GM12878 (cell line): ENCODE measurements around the gene UROD. TPM values are rescaled to one million over a fixed set of nuclear protein-coding genes. Genes with fewer than 3 reads are reported as not detected.

ENCODE experiments used
- ATAC-seq: fragments of 200-7000 bp; cut with Tn5 transposase; 3 replicates; pipeline ENCODE4 v1.9.1; 2020; ENCODE audit warnings: mild to moderate bottlenecking, moderate library complexity
- BruUV-seq: library from RNA; stranded (reverse); fragments of 400-500 nt; replicated peaks from 2 replicates; lab custom pipeline; 2021; lab: Mats Ljungman, UMichigan
- CTCF ChIA-PET: fragments of 300-600 bp; sonication (Branson Sonifier 250); formaldehyde crosslinking; extraction: SDS; loops from one replicate; lab custom pipeline; 2021; ENCODE audit warnings: inconsistent platforms; lab: Yijun Ruan, JAX
- POLR2A ChIA-PET: fragments of 350-600 bp; formaldehyde crosslinking; extraction: SDS; loops from one replicate; lab custom pipeline; 2021; ENCODE audit warnings: inconsistent platforms; lab: Charles Lee
- RAD21 ChIA-PET: fragments of 300-600 bp; sonication (Branson Sonifier 250); formaldehyde crosslinking; loops from one replicate; lab custom pipeline; 2023; ENCODE audit warnings: antibody characterized with exemption; ENCODE audit not compliant: unreplicated experiment; lab: Charles Lee
- SMC1A ChIA-PET: fragments of 300-600 bp; sonication (Branson Sonifier 250); formaldehyde crosslinking; loops from one replicate; lab custom pipeline; 2023; ENCODE audit not compliant: unreplicated experiment, uncharacterized antibody; lab: Charles Lee
- DNase-seq: peaks from one replicate; pipeline ENCODE4 v3.0.0-alpha.2; 2011; ENCODE audit warnings: low read depth, low spot score
- FAIRE-seq: peaks from 3 replicates; lab custom pipeline; 2011; peaks lifted over from hg19 to GRCh38; lab: Jason Lieb, UNC
- H2AFZ ChIP-seq: 2 replicates; pipeline ENCODE4 v1.6.0; 2011; ENCODE audit warnings: low read depth, low read length, control low read depth; ENCODE audit not compliant: control insufficient read depth
- H3K27ac ChIP-seq: 2 replicates; pipeline ENCODE4 v1.5.1; 2011; ENCODE audit warnings: control low read depth; ENCODE audit not compliant: control insufficient read depth, insufficient read depth
- H3K27me3 ChIP-seq, 2 experiments: replicated peaks in 1 of 2; 2 replicates each; pipeline versions ENCODE4 v1.6.0 to v1.6.1; 2011; ENCODE audit warnings: low read length in 1 of 2; ENCODE audit not compliant: control insufficient read depth in 2 of 2, insufficient read depth in 2 of 2
- H3K36me3 ChIP-seq, 2 experiments: 2 replicates each; pipeline ENCODE4 v1.5.1; 2011; ENCODE audit warnings: low read length in 1 of 2; ENCODE audit not compliant: control insufficient read depth in 2 of 2, insufficient read depth in 2 of 2
- H3K4me1 ChIP-seq: 2 replicates; pipeline ENCODE4 v1.6.1; 2011; ENCODE audit warnings: mild to moderate bottlenecking, low read length, moderate library complexity, mixed read lengths; ENCODE audit not compliant: control insufficient read depth, insufficient read depth
- H3K4me2 ChIP-seq: 2 replicates; pipeline ENCODE4 v1.6.0; 2011; ENCODE audit warnings: control low read depth; ENCODE audit not compliant: control insufficient read depth, insufficient read depth
- H3K4me3 ChIP-seq: fragments of 200-600 bp; sonication (generic); 2 replicates; pipeline ENCODE4 v1.5.1; 2016
- H3K79me2 ChIP-seq: 2 replicates; pipeline ENCODE4 v1.6.0; 2011; ENCODE audit warnings: low read length; ENCODE audit not compliant: control insufficient read depth, insufficient read depth
- H3K9ac ChIP-seq: 2 replicates; pipeline ENCODE4 v1.8.0; 2011; ENCODE audit warnings: low read length, control low read depth, mixed read lengths; ENCODE audit not compliant: control insufficient read depth, insufficient read depth
- H3K9me3 ChIP-seq: replicated peaks from 3 replicates; pipeline ENCODE4 v1.5.1; 2011; ENCODE audit warnings: mild to moderate bottlenecking, low read length; ENCODE audit not compliant: control insufficient read depth, insufficient read depth
- H4K20me1 ChIP-seq: 2 replicates; pipeline ENCODE4 v1.6.0; 2011; ENCODE audit not compliant: control insufficient read depth, insufficient read depth
- CREM ChIP-seq: IDR thresholded peaks from 2 replicates; pipeline ENCODE4 v1.6.1; 2014; ENCODE audit warnings: antibody characterized with exemption, low read depth
- GABPA ChIP-seq: IDR thresholded peaks from 2 replicates; pipeline ENCODE4 v1.6.1; 2014; ENCODE audit warnings: antibody characterized with exemption, low read depth, mild to moderate bottlenecking, inconsistent platforms
- NFXL1 ChIP-seq: fragments of 450-650 bp; IDR thresholded peaks from 2 replicates; pipeline ENCODE4 v1.6.1; 2017; ENCODE audit warnings: antibody characterized with exemption, mild to moderate bottlenecking, borderline replicate concordance
- POLR2A ChIP-seq: IDR thresholded peaks from 2 replicates; pipeline ENCODE4 v1.6.1; 2011; ENCODE audit warnings: low read depth, mild to moderate bottlenecking, low read length
- POLR2AphosphoS5 ChIP-seq: IDR thresholded peaks from 2 replicates; pipeline ENCODE4 v1.6.1; 2011; ENCODE audit warnings: mild to moderate bottlenecking, low read length, inconsistent platforms
- SIN3A ChIP-seq: IDR thresholded peaks from 2 replicates; pipeline ENCODE4 v1.6.1; 2012; ENCODE audit warnings: low read depth, low read length, improper control_type of control experiment
- SUZ12 ChIP-seq: fragments of 200-600 bp; sonication (generic); IDR thresholded peaks from one replicate; pipeline ENCODE4 v1.6.1; 2018; ENCODE audit warnings: antibody characterized with exemption, mild to moderate bottlenecking; ENCODE audit not compliant: unreplicated experiment
- TBL1XR1 ChIP-seq: IDR thresholded peaks from 2 replicates; pipeline ENCODE4 v1.6.1; 2012; ENCODE audit warnings: low read depth, low read length, improper control_type of control experiment
- TCF12 ChIP-seq: IDR thresholded peaks from 2 replicates; pipeline ENCODE4 v1.6.1; 2011; ENCODE audit warnings: low read depth, mild to moderate bottlenecking, low read length
- TCF3 ChIP-seq: IDR thresholded peaks from 2 replicates; pipeline ENCODE4 v1.6.1; 2012; ENCODE audit warnings: low read depth, mild to moderate bottlenecking, low read length, borderline replicate concordance; ENCODE audit not compliant: insufficient read depth
- ZNF622 ChIP-seq: fragments of 450-650 bp; IDR thresholded peaks from 2 replicates; pipeline ENCODE4 v1.6.1; 2017; ENCODE audit warnings: mild to moderate bottlenecking, inconsistent platforms
- WGBS: methylation state at CpG from one replicate; pipeline ENCODE4 v1.1.6; 2016; ENCODE audit warnings: low lambda C conversion rate; ENCODE audit not compliant: insufficient replicate concordance, insufficient coverage; ENCODE audit errors: missing lambda C conversion rate; 5-methylcytosine and 5-hydroxymethylcytosine counted together
- in situ Hi-C: fragments of 300-500 bp; cut with MboI; formaldehyde crosslinking; loops from 9 replicates; pipeline ENCODE4 v1.14.3; 2018; ENCODE audit warnings: mixed read lengths
- intact Hi-C: fragments of 100-400 bp; cut with micrococcal nuclease; formaldehyde crosslinking; loops from one replicate; pipeline ENCODE4 v1.14.2; 2022; ENCODE audit not compliant: unreplicated experiment
- polyA plus RNA-seq, 11 experiments: library from polyadenylated mRNA; depleted of rRNA in 4 of 11; unstranded in 6 of 11; stranded (reverse) in 5 of 11; fragments of >200 nt; fragmentation: Nextera tagmentation in 4 of 11; fragmentation: Illumina TruSeq in 1 of 11; extraction: Ambion mirVana in 4 of 11; extraction: Trizol in 1 of 11; gene quantifications; 1 replicate in 1 of 11; 2 replicates in 10 of 11; pipeline versions ENCODE4 v1.2.1 to v1.2.3, GENCODE V29; 2011 to 2016; ENCODE audit warnings: inconsistent platforms in 2 of 11, missing spikeins in 2 of 11, low read depth in 1 of 11
- total RNA-seq, 4 experiments: library from RNA; depleted of rRNA in 3 of 4; stranded (reverse); fragments of >200 nt in 3 of 4; fragmentation: Illumina TruSeq in 1 of 4; extraction: Trizol in 1 of 4; gene quantifications; 2 replicates each; pipeline versions ENCODE4 v1.2.1 to v1.2.3, GENCODE V29; 2013 to 2021
- TF ChIP-seq, protein P1 (sequence below): fragments of 450-650 bp; IDR thresholded peaks from 2 replicates; pipeline ENCODE4 v1.6.1; 2016; ENCODE audit warnings: mild to moderate bottlenecking
- TF ChIP-seq, protein P2 (sequence below): IDR thresholded peaks from 2 replicates; pipeline ENCODE4 v1.6.1; 2011; ENCODE audit warnings: low read depth, mild to moderate bottlenecking, low read length, moderate library complexity, borderline replicate concordance; ENCODE audit errors: extremely low read depth
- TF ChIP-seq, protein P3 (sequence below): IDR thresholded peaks from 2 replicates; pipeline ENCODE4 v1.6.1; 2011; ENCODE audit warnings: mild to moderate bottlenecking, low read depth, low read length, moderate library complexity; ENCODE audit not compliant: insufficient replicate concordance

The UROD gene
- total and polyA plus RNA-seq, 10 of the 15 experiments (the other 5 are each of a cell fraction or from before 2014, with no cell fraction given): 65.8 to 330 (median 102) TPM

DNA sequence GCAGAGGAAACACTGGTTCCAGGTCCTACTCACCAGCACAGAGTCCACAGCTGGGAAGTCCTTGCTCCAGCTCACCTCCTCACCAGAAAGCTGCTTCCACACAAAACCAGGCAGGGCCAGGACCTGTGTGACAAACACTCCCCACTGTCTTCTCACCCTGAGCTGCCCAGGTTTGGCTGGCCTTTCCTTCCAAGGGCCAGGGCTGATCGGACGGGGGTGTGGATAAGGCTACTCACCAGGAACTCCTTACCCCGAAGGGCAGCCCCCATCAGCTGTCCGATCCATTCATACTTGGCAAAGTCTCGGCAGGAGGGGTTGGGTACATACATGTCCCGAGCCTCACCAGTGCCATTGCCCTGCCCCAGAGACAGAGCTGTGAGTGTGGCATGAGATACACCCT, 6.3 kb upstream of the UROD start:
- no TSS peak for BruUV-seq
- Histone ChIP-seq H3K27me3 (no peaks in the 10 kb centered on the region), H3K36me3 (peaks cover 16 to 19% of the 10 kb centered on the region in 2 experiments), H3K9me3 (no peaks in the 10 kb centered on the region), H2AFZ (no peak overlapping the region), H4K20me1 (no peaks in the 10 kb centered on the region), H3K4me3 (no peak overlapping the region), H3K27ac (no peak overlapping the region), H3K79me2 (peaks cover 8% of the 10 kb centered on the region), H3K9ac (no peak overlapping the region), H3K4me1 (peaks cover 10% of the 10 kb centered on the region), H3K4me2 (no peak overlapping the region)
- intact Hi-C loops: no loop called here
- ATAC-seq (no peak), FAIRE-seq (no peak), DNase-seq (no peak)
- ChIA-PET POLR2A (no interaction called here), RAD21 (no interaction called here), CTCF (no interaction called here), SMC1A (no interaction called here)
- TF ChIP-seq, protein P1, sequence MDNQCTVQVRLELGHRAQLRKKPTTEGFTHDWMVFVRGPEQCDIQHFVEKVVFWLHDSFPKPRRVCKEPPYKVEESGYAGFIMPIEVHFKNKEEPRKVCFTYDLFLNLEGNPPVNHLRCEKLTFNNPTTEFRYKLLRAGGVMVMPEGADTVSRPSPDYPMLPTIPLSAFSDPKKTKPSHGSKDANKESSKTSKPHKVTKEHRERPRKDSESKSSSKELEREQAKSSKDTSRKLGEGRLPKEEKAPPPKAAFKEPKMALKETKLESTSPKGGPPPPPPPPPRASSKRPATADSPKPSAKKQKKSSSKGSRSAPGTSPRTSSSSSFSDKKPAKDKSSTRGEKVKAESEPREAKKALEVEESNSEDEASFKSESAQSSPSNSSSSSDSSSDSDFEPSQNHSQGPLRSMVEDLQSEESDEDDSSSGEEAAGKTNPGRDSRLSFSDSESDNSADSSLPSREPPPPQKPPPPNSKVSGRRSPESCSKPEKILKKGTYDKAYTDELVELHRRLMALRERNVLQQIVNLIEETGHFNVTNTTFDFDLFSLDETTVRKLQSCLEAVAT: no peak
- no peak for TF ChIP-seq SIN3A
- no peak for TF ChIP-seq CREM
- no peak for TF ChIP-seq POLR2AphosphoS5
- no peak for TF ChIP-seq NFXL1
- in situ Hi-C loops: no loop called here
- 95% methylated on average over 6 of the region's 6 CpGs for WGBS

DNA sequence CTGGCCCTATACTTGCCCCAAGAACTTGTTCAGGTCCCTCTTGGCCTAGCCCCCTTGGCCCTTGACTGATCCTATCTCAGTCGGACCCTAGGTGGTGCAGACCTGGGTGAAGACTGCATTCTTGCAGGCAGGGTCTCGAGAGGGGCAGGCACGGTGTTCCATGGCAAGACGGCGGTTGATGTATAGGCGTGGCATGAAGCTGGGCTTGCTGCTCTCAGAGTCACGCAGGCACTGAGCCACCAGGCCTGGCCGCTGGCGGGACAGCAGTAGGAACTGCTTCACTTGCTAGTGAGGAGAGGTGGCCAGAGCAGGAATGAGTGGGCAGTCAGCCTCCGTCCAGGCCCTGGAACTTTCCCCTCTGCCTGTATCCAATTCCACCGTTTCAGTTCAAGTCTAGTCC, 4.7 kb upstream of the UROD start:
- ChIA-PET POLR2A (interaction anchor here (0.9 kb wide), 1 partner anchor 210 kb away, joined by 3 read pairs; no protein-coding TSS in a partner anchor), CTCF (no interaction called here), RAD21 (no interaction called here), SMC1A (interaction anchor here (1.2 kb wide), 1 partner anchor 273 kb away, joined by 3 read pairs; no protein-coding TSS in a partner anchor)
- no peak for ATAC-seq
- Histone ChIP-seq H3K36me3 (peaks cover 16 to 19% of the 10 kb centered on the region in 2 experiments), H3K27me3 (no peaks in the 10 kb centered on the region), H3K4me1 (peaks cover 17% of the 10 kb centered on the region), H4K20me1 (no peaks in the 10 kb centered on the region), H3K27ac (no peak overlapping the region), H2AFZ (no peak overlapping the region), H3K9me3 (no peaks in the 10 kb centered on the region), H3K9ac (no peak overlapping the region), H3K4me2 (no peak overlapping the region), H3K4me3 (no peak overlapping the region), H3K79me2 (peaks cover 14% of the 10 kb centered on the region)
- intact Hi-C loops: no loop called here
- WGBS: 82% methylated on average over 11 of the region's 11 CpGs
- no peak for DNase-seq
- in situ Hi-C loops: no loop called here
- no TSS peak for BruUV-seq
- FAIRE-seq: no peak
- TF ChIP-seq TBL1XR1: no peak
- no peak for TF ChIP-seq SUZ12
- TF ChIP-seq, protein P2, sequence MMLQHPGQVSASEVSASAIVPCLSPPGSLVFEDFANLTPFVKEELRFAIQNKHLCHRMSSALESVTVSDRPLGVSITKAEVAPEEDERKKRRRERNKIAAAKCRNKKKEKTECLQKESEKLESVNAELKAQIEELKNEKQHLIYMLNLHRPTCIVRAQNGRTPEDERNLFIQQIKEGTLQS: no peak
- TF ChIP-seq TCF12: no peak
- TF ChIP-seq ZNF622: no peak
- TF ChIP-seq GABPA: no peak
- TF ChIP-seq TCF3: no peak
- TF ChIP-seq POLR2A: no peak
- TF ChIP-seq, protein P3, sequence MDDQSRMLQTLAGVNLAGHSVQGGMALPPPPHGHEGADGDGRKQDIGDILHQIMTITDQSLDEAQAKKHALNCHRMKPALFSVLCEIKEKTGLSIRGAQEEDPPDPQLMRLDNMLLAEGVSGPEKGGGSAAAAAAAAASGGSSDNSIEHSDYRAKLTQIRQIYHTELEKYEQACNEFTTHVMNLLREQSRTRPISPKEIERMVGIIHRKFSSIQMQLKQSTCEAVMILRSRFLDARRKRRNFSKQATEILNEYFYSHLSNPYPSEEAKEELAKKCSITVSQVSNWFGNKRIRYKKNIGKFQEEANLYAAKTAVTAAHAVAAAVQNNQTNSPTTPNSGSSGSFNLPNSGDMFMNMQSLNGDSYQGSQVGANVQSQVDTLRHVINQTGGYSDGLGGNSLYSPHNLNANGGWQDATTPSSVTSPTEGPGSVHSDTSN: no peak
- TF ChIP-seq, protein P1: no peak
- TF ChIP-seq SIN3A: no peak
